A549 (cell line): ENCODE measurements around the gene KCNG2. TPM values are rescaled to one million over a fixed set of nuclear protein-coding genes. Genes with fewer than 3 reads are reported as not detected.

ENCODE experiments used
- ATAC-seq, 2 experiments: fragments of 200-7000 bp in 1 of 2; fragments of >200 bp in 1 of 2; cut with Nextera tagmentation in 1 of 2; cut with Tn5 transposase in 1 of 2; 3 replicates each; pipeline versions ENCODE4 v1.8.0 to v1.9.1; 2018 to 2020; ENCODE audit warnings: mild to moderate bottlenecking in 1 of 2, moderate library complexity in 1 of 2
- CTCF ChIA-PET: fragments of 300-600 bp; sonication (Branson Sonifier 250); formaldehyde crosslinking; extraction: SDS; loops from one replicate; lab custom pipeline; 2021; ENCODE audit warnings: antibody characterized with exemption, inconsistent platforms; lab: Yijun Ruan, JAX
- POLR2A ChIA-PET: fragments of 350-600 bp; formaldehyde crosslinking; extraction: SDS; loops from one replicate; lab custom pipeline; 2021; ENCODE audit warnings: antibody characterized with exemption, inconsistent platforms; lab: Yijun Ruan, JAX
- DNase-seq, 2 experiments: peaks; one replicate each; pipeline versions ENCODE4 v3.0.0 to v3.0.0-alpha.2; 2011 to 2016; ENCODE audit warnings: low read depth in 1 of 2, low spot score in 1 of 2
- FAIRE-seq: peaks from 2 replicates; lab custom pipeline; 2011; peaks lifted over from hg19 to GRCh38; lab: Jason Lieb, UNC
- H3K27ac ChIP-seq, 2 experiments: fragments of >200 bp; sonication (Bioruptor Twin); formaldehyde crosslinking; 3 replicates each; pipeline ENCODE4 v1.5.1; 2016 to 2017
- H3K4me1 ChIP-seq: fragments of >200 bp; sonication (Bioruptor Twin); formaldehyde crosslinking; 3 replicates; pipeline ENCODE4 v1.6.1; 2016
- H3K4me2 ChIP-seq: fragments of >200 bp; sonication (Bioruptor Twin); formaldehyde crosslinking; 3 replicates; pipeline ENCODE4 v1.6.1; 2016
- H3K4me3 ChIP-seq: fragments of >200 bp; sonication (Bioruptor Twin); formaldehyde crosslinking; 3 replicates; pipeline ENCODE4 v1.5.1; 2016
- H3K9me3 ChIP-seq: fragments of >200 bp; sonication (Bioruptor Twin); formaldehyde crosslinking; 3 replicates; pipeline ENCODE4 v1.6.1; 2016
- CBX2 ChIP-seq: fragments of 200-600 bp; sonication (generic); IDR thresholded peaks from 2 replicates; pipeline ENCODE4 v1.6.1; 2016; ENCODE audit warnings: low read depth, mild to moderate bottlenecking, borderline replicate concordance
- CBX8 ChIP-seq: fragments of 200-600 bp; sonication (generic); IDR thresholded peaks from 2 replicates; pipeline ENCODE4 v1.6.1; 2016
- CHD4 ChIP-seq: fragments of 200-600 bp; sonication (generic); IDR thresholded peaks from 2 replicates; pipeline ENCODE4 v1.6.1; 2016; ENCODE audit warnings: antibody characterized with exemption, mild to moderate bottlenecking, borderline replicate concordance
- EHMT2 ChIP-seq: fragments of 200-600 bp; sonication (generic); IDR thresholded peaks from 2 replicates; pipeline ENCODE4 v1.6.1; 2016; ENCODE audit warnings: antibody characterized with exemption, low read depth, mild to moderate bottlenecking, moderate library complexity
- EP300 ChIP-seq, 2 experiments: fragments of >200 bp; sonication (Bioruptor Twin); formaldehyde crosslinking; IDR thresholded peaks; 2 replicates in 1 of 2; 3 replicates in 1 of 2; pipeline ENCODE4 v1.6.1; 2016 to 2017
- FOSB ChIP-seq: fragments of 250-450 bp; sonication (Bioruptor Pico); IDR thresholded peaks from 2 replicates; pipeline ENCODE4 v1.5.0; 2020; ENCODE audit warnings: mild to moderate bottlenecking, moderate library complexity
- HOXB13 ChIP-seq: fragments of 250-450 bp; sonication (Bioruptor Pico); IDR thresholded peaks from 2 replicates; pipeline ENCODE4 v1.5.0; 2020; ENCODE audit warnings: low read depth, mild to moderate bottlenecking, moderate library complexity
- HOXB5 ChIP-seq: fragments of 250-450 bp; sonication (Bioruptor Pico); IDR thresholded peaks from 2 replicates; pipeline ENCODE4 v1.5.0; 2020; ENCODE audit warnings: mild to moderate bottlenecking, moderate library complexity
- JUN ChIP-seq, 2 experiments: fragments of >200 bp; sonication (Bioruptor Twin); formaldehyde crosslinking; IDR thresholded peaks; 2 replicates in 1 of 2; 3 replicates in 1 of 2; pipeline ENCODE4 v1.6.1; 2016 to 2017
- MAZ ChIP-seq: fragments of 150-350 bp; IDR thresholded peaks from 2 replicates; pipeline ENCODE4 v1.6.1; 2014; ENCODE audit warnings: antibody characterized with exemption, low read depth, low read length, borderline replicate concordance
- MYC ChIP-seq: IDR thresholded peaks from 2 replicates; pipeline ENCODE4 v1.6.1; 2012; ENCODE audit warnings: mild to moderate bottlenecking, inconsistent platforms, low read length, improper control_type of control experiment, borderline replicate concordance
- NFE2L2 ChIP-seq: fragments of 150-350 bp; conservative IDR thresholded peaks from 2 replicates; pipeline ENCODE4 v1.6.1; 2014; ENCODE audit warnings: low read length
- POLR2A ChIP-seq: IDR thresholded peaks from 2 replicates; pipeline ENCODE4 v1.6.1; 2012; ENCODE audit warnings: mild to moderate bottlenecking, low read length
- RAD21 ChIP-seq, 2 experiments: fragments of >200 bp in 1 of 2; sonication (Bioruptor Twin) in 1 of 2; formaldehyde crosslinking in 1 of 2; IDR thresholded peaks in 1 of 2; conservative IDR thresholded peaks in 1 of 2; 2 replicates in 1 of 2; 3 replicates in 1 of 2; pipeline ENCODE4 v1.6.1; 2012 to 2018; ENCODE audit warnings: inconsistent platforms in 1 of 2
- RARB ChIP-seq: fragments of 250-450 bp; sonication (Bioruptor Pico); IDR thresholded peaks from 2 replicates; pipeline ENCODE4 v1.8.0; 2021; ENCODE audit warnings: mild to moderate bottlenecking, moderate library complexity
- RFX5 ChIP-seq: fragments of 450-650 bp; IDR thresholded peaks from 2 replicates; pipeline ENCODE4 v1.7.1; 2014; ENCODE audit warnings: antibody characterized with exemption, mild to moderate bottlenecking, moderate library complexity
- WGBS: methylation state at CpG from one replicate; pipeline ENCODE4 v1.1.6; 2017; ENCODE audit errors: missing lambda C conversion rate; 5-methylcytosine and 5-hydroxymethylcytosine counted together
- polyA plus RNA-seq, 4 experiments: library from polyadenylated mRNA; depleted of rRNA in 3 of 4; stranded (reverse); fragments of >200 nt; fragmentation: RNase III in 1 of 4; extraction: RNeasy Plus Mini Kit Qiagen cat#74134 plus additional on column Dnase treatment in 1 of 4; gene quantifications; 2 replicates in 3 of 4; 3 replicates in 1 of 4; pipeline ENCODE4 v1.2.3, GENCODE V29; 2011 to 2017
- TF ChIP-seq, protein P1 (sequence below): fragments of 200-600 bp; sonication (generic); IDR thresholded peaks from 2 replicates; pipeline ENCODE4 v1.6.1; 2016; ENCODE audit warnings: antibody characterized with exemption, mild to moderate bottlenecking, moderate library complexity
- TF ChIP-seq, protein P2 (sequence below): fragments of 250-450 bp; sonication (Bioruptor Pico); IDR thresholded peaks from 2 replicates; pipeline ENCODE4 v1.5.0; 2020; ENCODE audit warnings: low read depth, mild to moderate bottlenecking, moderate library complexity
- TF ChIP-seq, protein P3 (sequence below): IDR thresholded peaks from 2 replicates; pipeline ENCODE4 v1.6.1; 2012; ENCODE audit warnings: low read depth, borderline replicate concordance

The KCNG2 gene
- polyA plus RNA-seq, 2 of the 4 experiments (the other 2 are of a cell fraction) = not detected

DNA sequence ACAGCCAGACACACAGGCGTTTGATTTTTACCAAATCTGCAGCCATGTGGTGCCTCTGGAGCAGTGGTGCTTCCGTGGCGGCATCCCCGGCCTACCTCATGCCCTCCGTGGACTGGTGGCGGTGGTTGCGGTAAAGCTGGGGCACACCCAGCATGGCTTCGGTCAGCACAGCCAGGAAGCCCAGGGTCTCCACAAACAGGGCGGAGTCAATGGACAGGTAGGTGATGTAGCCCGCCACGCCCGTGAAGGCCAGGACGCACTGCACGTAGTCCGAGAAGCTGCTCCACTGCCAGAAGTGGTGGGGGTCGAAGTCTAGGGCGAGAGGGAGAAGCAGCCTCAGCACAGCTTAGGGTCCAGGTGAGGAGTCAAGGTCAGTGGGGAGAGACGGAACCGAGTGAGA, 121.4 kb downstream of the KCNG2 start:
- no peak overlapping the region for H3K27ac ChIP-seq
- H3K4me2 ChIP-seq = no peak overlapping the region
- no peak overlapping the region for H3K4me3 ChIP-seq
- POLR2A ChIA-PET = no interaction called here
- H3K4me1 ChIP-seq = no peaks in the 10 kb centered on the region
- DNase-seq (no peak), FAIRE-seq (no peak), ATAC-seq (no peak)
- TF ChIP-seq MAZ = no peak
- TF ChIP-seq RAD21 (conservative IDR thresholded peaks at IDR 0.05 in 1 of 2, IDR thresholded peaks at IDR 0.05 in 1 of 2) = no peak
- CTCF ChIA-PET = no interaction called here
- WGBS = 95% methylated on average over 10 of the region's 19 CpGs
- H3K9me3 ChIP-seq = no peaks in the 10 kb centered on the region

DNA sequence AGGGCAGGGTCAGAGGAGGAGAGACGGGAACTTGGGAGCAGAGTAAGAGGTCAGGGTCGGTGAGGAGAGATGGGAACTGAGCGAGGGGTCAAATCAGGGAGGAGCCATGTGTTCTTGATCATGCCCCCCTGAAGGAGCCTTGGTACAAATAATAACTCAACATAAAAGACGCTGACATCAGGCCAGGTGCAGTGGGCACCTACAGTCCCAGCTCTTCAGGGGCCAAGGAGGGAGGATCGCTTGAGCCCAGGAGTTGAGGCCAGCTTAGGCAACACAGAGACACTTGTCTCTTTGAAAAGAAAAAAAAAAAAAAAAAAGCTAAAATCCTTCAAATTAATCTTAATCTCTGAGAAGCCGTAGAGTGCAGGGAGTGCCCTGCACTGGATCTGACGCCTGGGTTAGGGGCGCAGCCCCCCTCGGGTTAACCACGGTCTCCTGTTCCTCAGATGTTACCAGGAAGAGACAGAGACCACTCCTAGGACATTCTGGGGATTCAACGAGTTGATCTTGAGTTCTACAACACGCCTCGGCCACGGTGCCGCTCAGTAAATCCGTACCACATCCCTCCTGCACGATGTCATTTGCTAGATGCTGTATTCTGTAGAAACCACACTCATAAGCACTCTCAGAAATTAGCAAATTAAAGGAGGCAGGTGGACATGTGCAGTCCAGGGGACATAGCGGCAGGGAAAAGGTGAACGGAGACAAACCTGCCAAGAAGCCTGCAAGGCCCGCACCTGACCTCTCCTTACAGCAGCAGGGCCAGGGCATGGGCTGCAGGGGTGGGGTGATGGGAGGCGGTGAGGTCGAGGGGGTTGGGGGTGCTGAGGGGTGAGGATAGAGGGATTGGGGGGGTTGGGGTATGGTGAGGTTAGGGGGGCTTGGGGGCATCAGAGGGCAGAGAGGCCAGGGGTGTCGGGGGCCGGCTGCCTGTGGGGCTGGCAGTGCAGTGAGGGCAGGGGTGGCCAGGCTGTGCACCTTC, 124.5 kb downstream of the KCNG2 start:
- no peak overlapping the region for H3K4me3 ChIP-seq
- H3K9me3 ChIP-seq = no peaks in the 10 kb centered on the region
- 88% methylated on average over 19 of the region's 24 CpGs for WGBS
- FAIRE-seq (no peak), DNase-seq (no peak), ATAC-seq (no peak)
- H3K4me2 ChIP-seq = no peak overlapping the region
- CTCF ChIA-PET = no interaction called here
- H3K4me1 ChIP-seq = no peaks in the 10 kb centered on the region
- POLR2A ChIA-PET = no interaction called here
- no peak overlapping the region for H3K27ac ChIP-seq
- TF ChIP-seq HOXB13 (CRISPR knock-in tag) = no peak
- TF ChIP-seq POLR2A = no peak
- TF ChIP-seq RARB (CRISPR knock-in tag) = no peak
- no peak for TF ChIP-seq JUN (IDR thresholded peaks at IDR 0.05)
- no peak for TF ChIP-seq NFE2L2
- no peak for TF ChIP-seq MAZ
- no peak for TF ChIP-seq RFX5

DNA sequence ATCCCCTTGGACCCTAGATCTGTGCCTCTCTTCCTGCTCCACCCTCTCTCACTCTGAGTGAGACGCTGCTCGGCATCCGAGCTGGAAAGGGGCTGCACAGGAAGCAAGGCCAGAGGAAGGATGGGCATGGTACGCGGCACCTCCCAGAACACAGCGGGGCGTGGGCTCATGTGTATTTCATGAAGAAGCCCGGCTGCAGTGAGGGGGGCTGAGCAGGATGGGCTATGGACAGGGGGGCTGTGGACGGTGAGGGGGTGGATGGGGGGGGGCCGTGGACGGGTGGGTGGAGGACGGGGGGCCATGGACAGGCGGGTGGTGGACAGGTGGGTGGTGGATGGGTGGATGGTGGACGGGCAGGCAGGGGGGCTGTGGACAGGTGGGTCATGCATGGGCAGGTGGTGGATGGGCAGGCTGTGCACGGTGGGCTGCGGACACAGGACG, 125.3 kb downstream of the KCNG2 start:
- ChIA-PET CTCF (no interaction called here), POLR2A (no interaction called here)
- DNase-seq = no peak
- TF ChIP-seq MYC (no peak), CHD4 (no peak)
- no peaks in the 10 kb centered on the region for H3K9me3 ChIP-seq
- no peaks in the 10 kb centered on the region for H3K4me1 ChIP-seq
- no peak overlapping the region for H3K4me2 ChIP-seq
- H3K4me3 ChIP-seq = no peak overlapping the region
- no peak for ATAC-seq
- 92% methylated on average over 8 of the region's 17 CpGs for WGBS
- H3K27ac ChIP-seq = no peak overlapping the region
- FAIRE-seq = no peak

DNA sequence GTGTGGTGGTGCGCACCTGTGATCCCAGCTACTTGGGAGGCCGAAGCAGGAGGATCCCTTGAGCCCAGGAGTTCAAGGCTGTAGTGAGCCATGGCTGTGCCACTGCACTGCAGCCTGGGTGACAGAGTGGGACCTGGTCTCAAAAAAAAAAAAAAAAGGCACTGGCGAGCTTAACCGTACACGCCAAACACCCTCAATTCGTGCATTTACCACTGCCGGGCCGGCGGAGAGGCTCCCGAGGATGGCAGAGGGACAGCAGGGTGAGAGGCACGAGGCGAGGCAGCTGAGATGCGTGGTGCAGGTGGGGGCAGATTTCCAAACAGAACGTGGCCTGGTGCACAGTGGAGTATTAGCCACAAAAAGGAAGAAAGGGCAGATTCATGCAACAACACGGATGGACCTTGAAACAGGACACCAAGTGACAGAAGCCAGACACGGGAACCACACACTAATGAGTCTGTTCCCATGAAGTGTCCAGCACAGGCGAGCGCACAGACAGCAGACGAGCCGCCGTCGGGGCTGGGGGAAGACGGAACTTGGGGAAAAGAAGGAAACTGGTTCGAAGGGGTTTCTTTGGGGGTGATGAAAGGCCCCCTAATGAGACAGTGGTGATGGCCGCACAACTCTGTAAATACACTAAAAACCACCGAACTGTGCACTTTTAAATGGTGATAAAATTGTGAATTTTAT, 126.3 kb downstream of the KCNG2 start:
- CTCF ChIA-PET = interaction anchor here (0.8 kb wide), 1 partner anchor 14 kb away, joined by 3 read pairs; no protein-coding TSS in a partner anchor
- ATAC-seq (no peak), FAIRE-seq (no peak)

More for the DNA sequence above, 126.3 kb downstream of the KCNG2 start:
- Histone ChIP-seq H3K4me3 (no peak overlapping the region), H3K4me1 (no peaks in the 10 kb centered on the region)
- TF ChIP-seq MAZ (no peak), HOXB5 (no peak), EHMT2 (no peak), HOXB13 (CRISPR knock-in tag) (no peak), EP300 (IDR thresholded peaks at IDR 0.05) (no peak), FOSB (CRISPR knock-in tag) (no peak), CBX2 (no peak), CBX8 (no peak), MYC (no peak)
- TF ChIP-seq, protein P1, sequence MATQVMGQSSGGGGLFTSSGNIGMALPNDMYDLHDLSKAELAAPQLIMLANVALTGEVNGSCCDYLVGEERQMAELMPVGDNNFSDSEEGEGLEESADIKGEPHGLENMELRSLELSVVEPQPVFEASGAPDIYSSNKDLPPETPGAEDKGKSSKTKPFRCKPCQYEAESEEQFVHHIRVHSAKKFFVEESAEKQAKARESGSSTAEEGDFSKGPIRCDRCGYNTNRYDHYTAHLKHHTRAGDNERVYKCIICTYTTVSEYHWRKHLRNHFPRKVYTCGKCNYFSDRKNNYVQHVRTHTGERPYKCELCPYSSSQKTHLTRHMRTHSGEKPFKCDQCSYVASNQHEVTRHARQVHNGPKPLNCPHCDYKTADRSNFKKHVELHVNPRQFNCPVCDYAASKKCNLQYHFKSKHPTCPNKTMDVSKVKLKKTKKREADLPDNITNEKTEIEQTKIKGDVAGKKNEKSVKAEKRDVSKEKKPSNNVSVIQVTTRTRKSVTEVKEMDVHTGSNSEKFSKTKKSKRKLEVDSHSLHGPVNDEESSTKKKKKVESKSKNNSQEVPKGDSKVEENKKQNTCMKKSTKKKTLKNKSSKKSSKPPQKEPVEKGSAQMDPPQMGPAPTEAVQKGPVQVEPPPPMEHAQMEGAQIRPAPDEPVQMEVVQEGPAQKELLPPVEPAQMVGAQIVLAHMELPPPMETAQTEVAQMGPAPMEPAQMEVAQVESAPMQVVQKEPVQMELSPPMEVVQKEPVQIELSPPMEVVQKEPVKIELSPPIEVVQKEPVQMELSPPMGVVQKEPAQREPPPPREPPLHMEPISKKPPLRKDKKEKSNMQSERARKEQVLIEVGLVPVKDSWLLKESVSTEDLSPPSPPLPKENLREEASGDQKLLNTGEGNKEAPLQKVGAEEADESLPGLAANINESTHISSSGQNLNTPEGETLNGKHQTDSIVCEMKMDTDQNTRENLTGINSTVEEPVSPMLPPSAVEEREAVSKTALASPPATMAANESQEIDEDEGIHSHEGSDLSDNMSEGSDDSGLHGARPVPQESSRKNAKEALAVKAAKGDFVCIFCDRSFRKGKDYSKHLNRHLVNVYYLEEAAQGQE = no peak
- TF ChIP-seq, protein P2, sequence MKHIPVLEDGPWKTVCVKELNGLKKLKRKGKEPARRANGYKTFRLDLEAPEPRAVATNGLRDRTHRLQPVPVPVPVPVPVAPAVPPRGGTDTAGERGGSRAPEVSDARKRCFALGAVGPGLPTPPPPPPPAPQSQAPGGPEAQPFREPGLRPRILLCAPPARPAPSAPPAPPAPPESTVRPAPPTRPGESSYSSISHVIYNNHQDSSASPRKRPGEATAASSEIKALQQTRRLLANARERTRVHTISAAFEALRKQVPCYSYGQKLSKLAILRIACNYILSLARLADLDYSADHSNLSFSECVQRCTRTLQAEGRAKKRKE (CRISPR knock-in tag) = no peak
- TF ChIP-seq, protein P3, sequence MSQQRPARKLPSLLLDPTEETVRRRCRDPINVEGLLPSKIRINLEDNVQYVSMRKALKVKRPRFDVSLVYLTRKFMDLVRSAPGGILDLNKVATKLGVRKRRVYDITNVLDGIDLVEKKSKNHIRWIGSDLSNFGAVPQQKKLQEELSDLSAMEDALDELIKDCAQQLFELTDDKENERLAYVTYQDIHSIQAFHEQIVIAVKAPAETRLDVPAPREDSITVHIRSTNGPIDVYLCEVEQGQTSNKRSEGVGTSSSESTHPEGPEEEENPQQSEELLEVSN = no peak
- TF ChIP-seq, all 56 proteins: peak for 0
- POLR2A ChIA-PET = no interaction called here
- Histone ChIP-seq H3K4me2 (no peak overlapping the region), H3K27ac (no peak overlapping the region), H3K9me3 (peaks cover 8% of the 10 kb centered on the region; the same call in 1 of the 3 replicates)
- DNase-seq = no peak
- 91% methylated on average over 26 of the region's 26 CpGs for WGBS
